Measurements from ENCODE around the gene DPRX. TPM values are rescaled to one million over a fixed set of nuclear protein-coding genes. Genes with fewer than 3 reads are reported as not detected.

The DPRX gene
- total RNA-seq, 1 donor from 2014 or later = not detected

DNA sequence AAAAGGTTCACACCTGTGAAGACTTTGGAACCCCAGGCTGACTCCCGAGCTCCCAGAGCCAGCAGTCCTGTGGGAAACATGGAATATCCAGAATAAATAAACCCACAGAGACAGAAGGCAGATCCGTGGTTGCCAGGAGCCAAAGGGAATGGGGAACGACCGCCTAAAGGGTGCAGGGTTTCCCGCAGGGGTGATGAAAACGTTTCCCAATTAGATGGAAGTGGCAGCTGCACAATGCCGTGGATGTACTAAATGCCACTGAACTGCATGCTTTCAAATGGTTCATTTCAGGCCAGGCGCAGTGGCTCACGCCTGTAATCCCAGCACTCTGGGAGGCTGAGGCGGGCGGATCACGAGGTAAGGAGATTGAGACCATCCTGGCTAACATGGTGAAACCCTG is 23.4 kb upstream of the DPRX start:
- no peak overlapping the region for H3K4me3 Mint-ChIP-seq (ENCODE audit: unreplicated experiment)
- H3K36me3 Mint-ChIP-seq (ENCODE audit: unreplicated experiment) = no peaks in the 10 kb centered on the region
- H3K27ac Mint-ChIP-seq (ENCODE audit: unreplicated experiment) = no peak overlapping the region
- TF ChIP-seq, protein P1, sequence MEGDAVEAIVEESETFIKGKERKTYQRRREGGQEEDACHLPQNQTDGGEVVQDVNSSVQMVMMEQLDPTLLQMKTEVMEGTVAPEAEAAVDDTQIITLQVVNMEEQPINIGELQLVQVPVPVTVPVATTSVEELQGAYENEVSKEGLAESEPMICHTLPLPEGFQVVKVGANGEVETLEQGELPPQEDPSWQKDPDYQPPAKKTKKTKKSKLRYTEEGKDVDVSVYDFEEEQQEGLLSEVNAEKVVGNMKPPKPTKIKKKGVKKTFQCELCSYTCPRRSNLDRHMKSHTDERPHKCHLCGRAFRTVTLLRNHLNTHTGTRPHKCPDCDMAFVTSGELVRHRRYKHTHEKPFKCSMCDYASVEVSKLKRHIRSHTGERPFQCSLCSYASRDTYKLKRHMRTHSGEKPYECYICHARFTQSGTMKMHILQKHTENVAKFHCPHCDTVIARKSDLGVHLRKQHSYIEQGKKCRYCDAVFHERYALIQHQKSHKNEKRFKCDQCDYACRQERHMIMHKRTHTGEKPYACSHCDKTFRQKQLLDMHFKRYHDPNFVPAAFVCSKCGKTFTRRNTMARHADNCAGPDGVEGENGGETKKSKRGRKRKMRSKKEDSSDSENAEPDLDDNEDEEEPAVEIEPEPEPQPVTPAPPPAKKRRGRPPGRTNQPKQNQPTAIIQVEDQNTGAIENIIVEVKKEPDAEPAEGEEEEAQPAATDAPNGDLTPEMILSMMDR (IDR thresholded peaks at IDR 0.05) = no peak
- no peaks in the 10 kb centered on the region for H3K4me1 Mint-ChIP-seq (ENCODE audit: unreplicated experiment)
- no peaks in the 10 kb centered on the region for H3K27me3 Mint-ChIP-seq (ENCODE audit: unreplicated experiment)
- H3K9me3 Mint-ChIP-seq (ENCODE audit: unreplicated experiment) = peaks cover 22% of the 10 kb centered on the region
- DNase-seq (ENCODE audit: extremely low spot score, unreplicated experiment) = no peak

DNA sequence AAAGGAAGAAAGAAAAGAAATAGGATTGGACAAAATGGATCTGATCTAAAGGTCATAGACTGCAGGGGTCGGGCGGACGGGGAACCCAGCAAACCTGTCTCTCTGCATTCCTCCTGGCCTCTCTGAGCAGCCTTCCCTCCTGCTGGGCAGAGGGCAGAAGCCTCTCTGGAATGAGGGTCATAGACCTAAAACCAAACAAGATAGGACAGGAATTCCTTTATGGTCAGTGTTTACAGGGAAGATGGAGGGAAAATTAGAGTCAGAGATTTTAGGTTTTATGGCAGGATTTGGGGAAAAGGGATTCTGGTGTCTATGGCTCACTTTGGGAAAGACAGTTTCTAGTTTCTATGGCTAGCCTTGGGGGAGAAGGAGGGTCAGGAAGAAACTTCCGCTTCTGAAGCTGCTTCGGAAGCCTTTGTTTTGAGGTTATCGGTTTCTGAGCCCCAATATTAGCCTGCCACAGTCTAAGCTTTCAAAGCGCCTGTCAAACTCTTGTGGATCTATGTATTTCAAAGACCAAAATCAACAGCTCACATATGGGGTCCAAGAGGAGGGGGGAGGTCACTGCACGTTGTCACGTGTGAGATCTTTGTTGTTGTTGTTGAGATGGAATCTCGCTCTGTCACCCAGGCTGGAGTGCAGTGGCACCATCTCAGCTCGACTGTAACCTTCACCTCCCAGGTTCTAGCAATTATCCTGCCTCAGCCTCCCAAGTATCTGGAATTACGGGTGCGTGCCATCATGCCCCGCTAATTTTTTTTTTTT is 18.9 kb upstream of the DPRX start:
- H3K4me3 Mint-ChIP-seq (ENCODE audit: unreplicated experiment) = no peak overlapping the region
- peaks cover 10% of the 10 kb centered on the region for H3K9me3 Mint-ChIP-seq (ENCODE audit: unreplicated experiment)
- H3K4me1 Mint-ChIP-seq (ENCODE audit: unreplicated experiment) = no peaks in the 10 kb centered on the region
- DNase-seq (ENCODE audit: extremely low spot score, unreplicated experiment) = no peak
- TF ChIP-seq, protein P1 (IDR thresholded peaks at IDR 0.05) = no peak
- no peak overlapping the region for H3K27ac Mint-ChIP-seq (ENCODE audit: unreplicated experiment)
- no peaks in the 10 kb centered on the region for H3K27me3 Mint-ChIP-seq (ENCODE audit: unreplicated experiment)
- H3K36me3 Mint-ChIP-seq (ENCODE audit: unreplicated experiment) = no peaks in the 10 kb centered on the region

DNA sequence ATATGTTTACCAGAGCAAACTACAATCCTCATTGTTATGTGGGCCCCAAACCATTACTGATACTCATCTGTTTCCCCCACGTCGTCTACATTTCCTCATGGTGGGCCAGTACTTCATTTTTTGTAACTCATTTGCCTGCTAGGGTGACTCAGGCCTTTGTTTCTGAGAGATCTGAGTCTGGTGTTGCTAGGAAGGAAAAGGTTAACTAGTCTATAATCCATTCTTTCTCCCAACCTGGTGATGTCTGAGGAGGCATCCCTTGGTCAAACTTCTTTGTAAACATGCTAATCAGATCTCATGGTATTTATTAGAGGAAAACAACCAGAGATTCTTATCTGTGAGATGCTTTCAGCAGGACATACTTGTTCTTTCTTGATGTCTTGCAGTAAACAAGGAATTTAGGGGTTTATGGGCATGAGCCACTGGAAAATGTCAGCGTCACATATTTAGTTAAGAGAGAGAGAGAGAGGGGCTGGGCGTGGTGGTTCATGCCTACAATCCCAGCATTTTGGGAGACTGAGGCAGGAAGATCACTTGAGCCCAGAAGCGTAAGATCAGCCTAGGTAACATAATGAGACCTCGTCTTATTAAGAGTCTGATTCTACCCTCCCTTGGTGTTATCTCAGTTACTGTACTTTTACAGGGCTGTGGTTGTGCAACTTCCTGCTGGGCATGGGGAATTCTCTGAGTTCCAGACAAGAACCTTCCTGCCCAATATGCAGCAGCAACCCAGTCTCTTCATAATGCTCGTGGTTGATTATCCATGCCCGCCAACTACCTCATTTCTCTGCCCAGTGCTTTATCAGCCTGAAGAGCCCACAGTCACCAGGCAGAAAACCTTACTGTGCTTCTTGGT is 9.7 kb upstream of the DPRX start:
- Mint-ChIP-seq H3K9me3 (ENCODE audit: unreplicated experiment) (peaks cover 25% of the 10 kb centered on the region), H3K36me3 (ENCODE audit: unreplicated experiment) (no peaks in the 10 kb centered on the region), H3K27me3 (ENCODE audit: unreplicated experiment) (no peaks in the 10 kb centered on the region), H3K27ac (ENCODE audit: unreplicated experiment) (no peak overlapping the region), H3K4me1 (ENCODE audit: unreplicated experiment) (no peaks in the 10 kb centered on the region), H3K4me3 (ENCODE audit: unreplicated experiment) (no peak overlapping the region)
- TF ChIP-seq, protein P1 (IDR thresholded peaks at IDR 0.05) = no peak
- DNase-seq (ENCODE audit: extremely low spot score, unreplicated experiment) = no peak

DNA sequence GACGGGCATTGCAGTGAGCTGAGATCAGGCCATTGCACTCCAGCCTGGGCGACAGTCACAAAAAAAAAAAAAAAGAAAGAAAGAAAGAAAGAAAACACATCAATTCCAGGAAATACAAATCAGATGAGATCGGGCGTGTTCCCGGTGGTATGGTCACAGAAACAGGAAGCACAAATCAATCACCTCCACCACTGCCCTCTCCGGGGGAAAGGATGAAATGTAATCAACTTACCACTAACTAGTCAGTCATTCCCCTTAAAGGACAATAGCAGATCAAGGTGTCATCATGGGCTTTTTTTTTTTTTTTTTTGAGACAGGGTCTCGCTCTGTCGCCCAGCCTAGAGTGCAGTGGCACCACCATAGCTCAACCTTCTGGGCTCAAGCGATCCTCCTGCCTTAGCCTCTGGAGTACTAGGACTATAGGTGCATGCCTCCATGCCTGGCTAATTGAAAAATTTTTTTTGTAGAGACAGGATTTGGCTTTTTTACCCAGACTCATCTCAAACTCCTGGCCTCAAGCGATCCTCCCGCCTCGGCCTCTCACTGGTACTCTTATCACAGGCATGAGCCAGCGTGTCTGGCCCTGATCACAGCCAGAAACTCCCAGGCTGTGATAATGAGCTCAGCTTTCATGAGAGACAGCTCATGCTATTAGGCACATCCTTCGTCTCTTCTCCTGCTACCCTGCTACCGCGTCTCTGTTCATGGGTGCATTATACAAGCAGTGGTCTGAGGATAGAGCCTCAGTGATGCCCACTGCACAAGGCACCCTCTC is 6.8 kb upstream of the DPRX start:
- Mint-ChIP-seq H3K27ac (ENCODE audit: unreplicated experiment) (no peak overlapping the region), H3K4me3 (ENCODE audit: unreplicated experiment) (no peak overlapping the region), H3K27me3 (ENCODE audit: unreplicated experiment) (no peaks in the 10 kb centered on the region), H3K9me3 (ENCODE audit: unreplicated experiment) (peaks cover 27% of the 10 kb centered on the region), H3K4me1 (ENCODE audit: unreplicated experiment) (no peaks in the 10 kb centered on the region), H3K36me3 (ENCODE audit: unreplicated experiment) (no peaks in the 10 kb centered on the region)
- no peak for DNase-seq (ENCODE audit: extremely low spot score, unreplicated experiment)
- TF ChIP-seq, protein P1 (IDR thresholded peaks at IDR 0.05) = no peak
